SKM-1 (cell line): ENCODE data around the gene PTPRN2.
"Not testable (repeated sequence)": the region's sequence is repeated elsewhere in the genome, so short reads cannot be mapped to it uniquely, and the experiment has no call there.

ENCODE experiments used
- DNase-seq: peaks from one replicate; lab custom pipeline; 2025; ENCODE audit not compliant: unreplicated experiment; lab: John Stamatoyannopoulos, UW

Gene PTPRN2

GRCh38 chr7:158406364-158406763 is 181.3 kb downstream of the PTPRN2 start:
- no peak for DNase-seq

GRCh38 chr7:158405771-158406170 is 181.9 kb downstream of the PTPRN2 start:
- not testable (repeated sequence) for DNase-seq

DNA sequence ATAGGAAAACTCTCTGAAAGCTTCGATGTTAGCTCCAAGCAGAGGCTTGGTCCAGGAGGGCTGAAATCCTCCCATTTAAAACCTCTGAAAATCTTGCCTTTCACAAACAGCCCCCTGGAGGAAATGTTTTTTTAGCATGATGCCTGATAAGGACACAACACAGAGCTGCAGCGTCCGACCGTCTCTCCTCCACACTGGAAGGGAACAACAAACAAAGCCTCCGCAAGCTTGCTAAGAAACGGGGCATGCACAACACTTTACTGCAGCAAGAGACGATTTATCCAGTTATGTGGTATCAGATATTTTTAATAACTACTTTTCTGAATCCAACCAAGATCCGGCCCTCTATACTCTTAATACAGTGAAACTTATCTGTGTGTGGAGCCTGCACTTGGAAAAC is 182.3 kb downstream of the PTPRN2 start:
- DNase-seq: no peak

DNA sequence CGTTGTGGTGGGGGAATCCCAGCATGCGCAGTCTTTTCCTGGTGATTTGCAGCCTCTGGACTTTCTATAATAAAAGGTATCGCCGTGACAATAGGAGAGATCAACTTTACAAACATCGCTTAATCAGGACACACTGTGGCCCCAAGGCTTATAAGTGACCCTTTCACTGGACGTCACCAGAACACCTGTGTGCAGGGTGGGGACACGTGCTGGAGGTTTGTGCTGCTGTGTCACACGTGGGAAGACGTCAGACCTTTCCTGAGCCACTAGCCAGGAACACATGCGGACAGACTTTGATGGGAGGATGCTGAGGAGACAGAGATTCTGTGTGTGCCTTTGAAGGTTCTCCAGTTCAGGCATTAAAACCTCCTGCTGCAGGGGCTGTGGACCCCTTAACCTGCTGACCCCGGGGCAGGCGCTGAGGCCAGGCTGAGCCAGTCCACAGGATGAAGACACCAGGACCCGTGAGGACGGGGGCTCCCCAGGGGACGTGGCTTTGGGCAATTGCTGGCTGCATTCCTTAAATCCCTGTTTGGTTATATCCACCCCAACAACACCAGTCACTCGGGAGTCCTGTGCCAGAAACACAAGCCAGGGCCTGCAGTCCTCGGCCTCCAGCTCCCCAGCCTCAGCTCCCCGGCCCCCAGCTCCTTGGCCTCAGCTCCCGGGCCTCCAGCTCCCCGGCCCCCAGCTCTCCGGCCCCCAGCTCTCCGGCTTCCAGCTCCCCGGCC is 183.4 kb downstream of the PTPRN2 start:
- no peak for DNase-seq

DNA sequence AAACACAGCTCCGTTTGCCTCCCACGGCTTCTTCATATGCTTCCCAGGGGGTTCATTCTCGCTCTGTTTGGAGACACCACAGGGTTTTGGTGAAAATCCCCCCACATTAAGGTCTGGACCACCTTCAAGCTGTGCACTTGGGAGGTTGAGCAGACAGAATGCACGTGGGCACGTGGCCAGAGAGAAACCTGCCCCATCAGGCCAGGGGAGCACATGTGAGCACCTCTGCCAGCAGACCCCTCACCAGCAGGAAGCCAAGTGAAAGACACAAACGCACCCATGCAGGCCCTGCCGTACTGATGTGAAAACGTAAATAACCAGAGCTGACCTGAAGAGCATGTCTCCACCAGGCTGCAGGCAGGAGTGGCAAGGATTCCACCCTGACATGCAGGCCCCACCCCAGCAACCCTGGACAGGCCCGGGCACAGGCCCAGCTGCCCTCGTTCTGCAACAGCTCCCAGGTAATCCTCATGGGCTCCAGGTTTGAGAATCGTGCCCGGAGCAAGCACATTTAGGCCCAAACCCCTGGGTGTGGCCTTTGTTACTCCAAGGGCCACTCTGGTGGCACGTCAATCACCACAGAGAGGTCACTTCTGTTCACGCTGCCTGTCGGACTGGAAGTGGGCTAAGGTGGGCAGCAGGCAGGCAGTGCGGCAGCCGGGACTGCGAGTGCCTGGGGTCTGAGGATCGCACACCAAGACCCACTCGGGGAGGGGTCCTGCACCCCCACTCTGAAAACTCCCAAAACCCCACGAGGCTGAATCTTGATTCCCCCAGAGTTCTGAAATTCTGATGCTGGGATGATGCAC is 184.4 kb downstream of the PTPRN2 start:
- no peak for DNase-seq

DNA sequence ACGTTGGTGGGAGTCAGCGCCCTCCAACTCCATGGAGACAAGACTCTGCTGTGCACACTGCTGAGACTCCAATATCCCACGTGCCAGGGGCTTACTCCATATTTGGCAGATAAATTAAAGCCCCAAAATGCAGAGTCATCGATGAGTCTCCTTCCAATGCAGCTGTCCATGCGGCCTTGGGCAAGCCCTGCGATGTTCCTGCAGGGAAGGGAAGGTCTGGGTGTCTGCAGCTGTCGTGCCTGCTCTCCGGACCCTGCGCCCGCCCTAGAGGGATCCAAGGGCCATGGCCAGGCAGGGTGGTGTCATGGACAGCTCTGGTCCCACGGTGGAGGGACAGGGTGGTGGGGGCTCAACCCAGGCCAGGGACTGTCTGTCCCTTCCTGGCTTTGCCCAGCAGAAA is 185.2 kb downstream of the PTPRN2 start:
- no peak for DNase-seq

- no peak for DNase-seq
These were observed 185.8 kb downstream of the PTPRN2 start for GRCh38 chr7:158401826-158402225.

GRCh38 chr7:158401295-158401694 is 186.3 kb downstream of the PTPRN2 start:
- no peak for DNase-seq

GRCh38 chr7:158400601-158401225 is 186.9 kb downstream of the PTPRN2 start:
- no peak for DNase-seq

DNA sequence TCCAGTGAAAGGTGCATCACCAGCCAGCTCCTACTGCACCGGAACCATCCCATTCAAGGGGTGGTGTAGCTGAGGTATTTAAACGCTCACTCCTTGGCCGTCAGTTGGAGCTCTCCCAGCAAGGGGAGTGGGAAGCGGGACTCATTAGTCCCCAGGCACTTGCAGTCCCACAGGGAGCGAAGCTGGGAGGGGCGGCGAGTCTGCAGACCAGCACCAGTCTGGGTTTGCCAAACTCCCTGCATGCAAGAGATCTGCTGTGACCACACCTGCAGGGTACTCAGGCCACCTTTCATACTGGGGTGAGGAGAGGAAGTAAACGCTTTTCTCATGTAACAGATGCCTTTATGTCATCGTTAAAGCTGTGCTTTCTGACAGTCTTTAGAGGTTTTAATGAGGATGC is 187.9 kb downstream of the PTPRN2 start:
- no peak for DNase-seq

- DNase-seq: no peak
These were observed 188.9 kb downstream of the PTPRN2 start for GRCh38 chr7:158398750-158399149.

GRCh38 chr7:158397885-158398284 is 189.7 kb downstream of the PTPRN2 start:
- DNase-seq: no peak

GRCh38 chr7:158396982-158397862 is 190.4 kb downstream of the PTPRN2 start:
- DNase-seq: no peak

GRCh38 chr7:158396301-158396905 is 191.2 kb downstream of the PTPRN2 start:
- no peak for DNase-seq

GRCh38 chr7:158395780-158396278 is 191.8 kb downstream of the PTPRN2 start:
- DNase-seq: no peak

DNA sequence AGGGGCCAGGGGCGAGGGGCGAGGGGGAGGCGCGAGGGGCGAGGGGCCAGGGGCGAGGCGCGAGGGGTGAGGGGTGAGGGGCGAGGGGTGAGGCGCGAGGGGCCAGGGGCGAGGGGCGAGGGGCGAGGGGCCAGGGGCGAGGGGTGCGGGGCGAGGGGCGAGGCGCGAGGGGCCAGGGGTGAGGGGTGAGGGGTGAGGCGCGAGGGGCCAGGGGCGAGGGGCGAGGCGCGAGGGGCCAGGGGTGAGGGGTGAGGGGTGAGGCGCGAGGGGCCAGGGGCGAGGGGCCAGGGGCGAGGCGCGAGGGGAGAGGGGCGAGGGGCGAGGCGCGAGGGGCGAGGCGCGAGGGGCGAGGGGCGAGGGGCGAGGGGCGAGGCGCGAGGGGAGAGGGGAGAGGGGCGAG is 192.3 kb downstream of the PTPRN2 start:
- no peak for DNase-seq

GRCh38 chr7:158394936-158395335 is 192.7 kb downstream of the PTPRN2 start:
- DNase-seq: no peak

DNA sequence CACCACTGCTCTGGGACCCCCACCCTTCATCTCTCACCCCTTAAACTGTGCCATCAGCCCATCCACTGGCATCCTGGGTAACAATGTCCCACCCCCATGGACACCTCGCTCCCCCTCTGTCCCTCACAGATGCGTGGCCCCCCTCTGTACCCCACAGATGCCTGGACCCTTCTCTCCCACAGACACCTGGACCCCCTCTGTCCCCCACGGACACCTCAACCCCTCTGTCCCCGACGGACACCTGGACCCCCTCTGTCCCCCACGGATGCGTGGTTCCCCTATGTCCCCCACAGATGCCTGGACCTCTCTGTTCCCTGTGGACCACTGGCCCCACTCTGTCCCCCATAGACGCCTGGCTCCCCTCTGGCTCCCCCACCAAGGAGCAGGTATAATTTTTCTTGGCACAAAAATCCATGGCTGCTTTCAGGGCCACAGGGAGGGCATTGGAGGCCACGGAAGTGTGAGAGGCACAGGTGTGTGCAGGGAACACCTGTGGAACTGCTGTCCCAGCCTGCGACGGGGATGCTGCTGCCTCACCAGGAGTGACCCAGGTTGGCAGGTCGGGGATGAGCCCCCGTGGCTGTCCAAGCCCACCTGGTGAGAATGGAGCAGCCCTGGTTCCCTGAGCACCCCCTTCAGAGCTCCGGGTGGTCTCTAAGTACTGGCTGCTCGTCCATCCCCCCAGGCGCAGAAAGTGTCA is 193.5 kb downstream of the PTPRN2 start:
- DNase-seq: no peak

GRCh38 chr7:158392251-158392650 is 195.4 kb downstream of the PTPRN2 start:
- DNase-seq: no peak

- no peak for DNase-seq
These were observed 196.1 kb downstream of the PTPRN2 start for GRCh38 chr7:158391541-158391940.
